ENCODE measurements around the gene SIDT2.

Gene SIDT2

DNA sequence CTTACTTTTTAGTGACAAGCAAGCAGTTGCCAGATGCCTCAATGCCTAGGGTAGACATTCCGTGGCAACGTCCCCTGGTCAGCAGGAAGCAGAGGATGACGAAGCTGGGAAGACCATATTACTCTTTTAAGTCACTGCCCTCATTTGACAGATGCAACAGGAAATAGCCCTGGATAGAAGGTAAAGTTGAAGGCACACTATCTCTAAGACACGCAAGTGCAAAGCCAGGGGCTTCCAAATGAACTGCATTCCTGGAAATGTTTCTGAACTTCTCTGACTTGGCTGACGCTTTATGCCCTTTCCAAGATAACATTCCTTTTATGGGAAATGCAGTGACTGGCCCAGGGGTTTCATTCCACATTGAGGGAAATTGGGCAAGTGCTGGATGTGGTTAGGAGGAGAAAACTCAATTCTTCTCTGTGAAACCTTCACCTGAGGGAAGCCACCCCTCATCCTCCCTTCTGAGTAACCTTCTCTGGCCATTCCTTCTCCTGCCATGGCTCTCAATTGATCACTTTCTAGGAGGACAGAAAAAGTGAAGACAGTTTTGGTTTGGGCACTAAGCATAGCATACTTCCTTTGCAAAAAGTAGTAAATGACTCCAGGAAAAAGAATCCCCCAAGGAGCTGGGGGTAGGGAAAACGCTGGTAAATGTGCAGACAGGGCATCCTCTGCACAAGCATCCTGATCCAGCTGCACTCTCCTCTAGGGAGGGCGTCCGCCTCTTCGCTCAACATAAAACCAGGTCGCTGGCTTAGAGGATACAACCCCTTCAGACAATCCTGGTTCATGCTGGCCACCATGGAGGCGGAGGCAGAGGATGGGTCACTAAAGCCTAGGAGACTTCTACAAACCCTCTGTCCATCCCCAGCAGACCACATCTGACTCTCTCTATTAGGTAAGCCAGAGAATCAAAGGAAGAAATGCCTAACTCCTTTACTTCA is 38.9 kb downstream of the SIDT2 start:
- peak; percentile 10 for ATAC-seq
- TF ChIP-seq ZNF70 (CRISPR knock-in tag; IDR thresholded peaks at IDR 0.05) (no peak), ARNTL (CRISPR knock-in tag; IDR thresholded peaks at IDR 0.05; ENCODE audit: borderline replicate concordance, low read depth) (no peak), TOX (CRISPR knock-in tag; IDR thresholded peaks at IDR 0.05; ENCODE audit: borderline replicate concordance) (no peak), TCF4 (CRISPR knock-in tag; IDR thresholded peaks at IDR 0.05; ENCODE audit: borderline replicate concordance) (no peak), ZFP3 (CRISPR knock-in tag; IDR thresholded peaks at IDR 0.05) (no peak), BACH2 (CRISPR knock-in tag; IDR thresholded peaks at IDR 0.05; ENCODE audit: borderline replicate concordance) (no peak), CSDC2 (CRISPR knock-in tag; IDR thresholded peaks at IDR 0.05) (no peak), CREB5 (CRISPR knock-in tag; IDR thresholded peaks at IDR 0.05; ENCODE audit: low read depth) (no peak), ZNF565 (CRISPR knock-in tag; conservative IDR thresholded peaks at IDR 0.05; ENCODE audit: low read depth) (no peak), TSHZ2 (CRISPR knock-in tag; IDR thresholded peaks at IDR 0.05) (no peak), ZNF8 (CRISPR knock-in tag; IDR thresholded peaks at IDR 0.05) (no peak), SNAI2 (CRISPR knock-in tag; IDR thresholded peaks at IDR 0.05) (no peak), OSR1 (CRISPR knock-in tag; IDR thresholded peaks at IDR 0.05) (no peak), GLIS3 (CRISPR knock-in tag; IDR thresholded peaks at IDR 0.05) (no peak), ESRRG (CRISPR knock-in tag; IDR thresholded peaks at IDR 0.05) (no peak), POU6F1 (CRISPR knock-in tag; IDR thresholded peaks at IDR 0.05; ENCODE audit: borderline replicate concordance, low read depth) (no peak), ZC3H10 (CRISPR knock-in tag; IDR thresholded peaks at IDR 0.05) (no peak)

- no peak for ATAC-seq
Measured at GRCh38 chr11:117218133-117218915, 39.8 kb downstream of the SIDT2 start.

More at GRCh38 chr11:117218133-117218915, 39.8 kb downstream of the SIDT2 start:
- no peak for TF ChIP-seq CREB5 (CRISPR knock-in tag; IDR thresholded peaks at IDR 0.05; ENCODE audit: low read depth)
- TF ChIP-seq TCF4 (CRISPR knock-in tag; IDR thresholded peaks at IDR 0.05; ENCODE audit: borderline replicate concordance): no peak
- no peak for TF ChIP-seq ZFP3 (CRISPR knock-in tag; IDR thresholded peaks at IDR 0.05)
- no peak for TF ChIP-seq ESRRG (CRISPR knock-in tag; IDR thresholded peaks at IDR 0.05)
- no peak for TF ChIP-seq BACH2 (CRISPR knock-in tag; IDR thresholded peaks at IDR 0.05; ENCODE audit: borderline replicate concordance)
- TF ChIP-seq ZNF8 (CRISPR knock-in tag; IDR thresholded peaks at IDR 0.05): no peak
- TF ChIP-seq TOX (CRISPR knock-in tag; IDR thresholded peaks at IDR 0.05; ENCODE audit: borderline replicate concordance): no peak
- no peak for TF ChIP-seq GLIS3 (CRISPR knock-in tag; IDR thresholded peaks at IDR 0.05)
- TF ChIP-seq, protein P1, sequence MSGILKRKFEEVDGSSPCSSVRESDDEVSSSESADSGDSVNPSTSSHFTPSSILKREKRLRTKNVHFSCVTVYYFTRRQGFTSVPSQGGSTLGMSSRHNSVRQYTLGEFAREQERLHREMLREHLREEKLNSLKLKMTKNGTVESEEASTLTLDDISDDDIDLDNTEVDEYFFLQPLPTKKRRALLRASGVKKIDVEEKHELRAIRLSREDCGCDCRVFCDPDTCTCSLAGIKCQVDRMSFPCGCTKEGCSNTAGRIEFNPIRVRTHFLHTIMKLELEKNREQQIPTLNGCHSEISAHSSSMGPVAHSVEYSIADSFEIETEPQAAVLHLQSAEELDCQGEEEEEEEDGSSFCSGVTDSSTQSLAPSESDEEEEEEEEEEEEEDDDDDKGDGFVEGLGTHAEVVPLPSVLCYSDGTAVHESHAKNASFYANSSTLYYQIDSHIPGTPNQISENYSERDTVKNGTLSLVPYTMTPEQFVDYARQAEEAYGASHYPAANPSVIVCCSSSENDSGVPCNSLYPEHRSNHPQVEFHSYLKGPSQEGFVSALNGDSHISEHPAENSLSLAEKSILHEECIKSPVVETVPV (CRISPR knock-in tag; IDR thresholded peaks at IDR 0.05): no peak
- TF ChIP-seq ARNTL (CRISPR knock-in tag; IDR thresholded peaks at IDR 0.05; ENCODE audit: borderline replicate concordance, low read depth): no peak
- TF ChIP-seq PPARA (CRISPR knock-in tag; IDR thresholded peaks at IDR 0.05; ENCODE audit: borderline replicate concordance): no peak
- no peak for TF ChIP-seq POU6F1 (CRISPR knock-in tag; IDR thresholded peaks at IDR 0.05; ENCODE audit: borderline replicate concordance, low read depth)
- TF ChIP-seq PATZ1 (CRISPR knock-in tag; IDR thresholded peaks at IDR 0.05; ENCODE audit: borderline replicate concordance): no peak

Data from SK-N-SH treated with all-trans-retinoic acid at 6 μM for 48 hours (cell line).